Measurements from ENCODE around the gene TMEM217. TPM values are rescaled to one million over a fixed set of nuclear protein-coding genes. Genes with fewer than 3 reads are reported as not detected.

Gene TMEM217
- total and polyA plus RNA-seq, 2 of the 4 experiments (the other 2 are of a cell fraction), result 1.4 to 3.5 TPM

- H2AK5ac ChIP-seq (ENCODE audit: low read depth, low read length), result no peak overlapping the region
- no TSS peak for BruUV-seq (replicated peaks)
- H2AFZ ChIP-seq (replicated peaks; ENCODE audit: low read length, poor library complexity), result no peak overlapping the region
- H4K8ac ChIP-seq (ENCODE audit: low read depth in 2 of 2, low read length in 2 of 2), result no peak overlapping the region
- dilution Hi-C loops (cut with HindIII; ENCODE audit: low sequenced_read_pairs, unreplicated experiment), result no loop called here
- no peak overlapping the region for H4K91ac ChIP-seq (ENCODE audit: insufficient read depth, low read depth, low read length)
- H3K27ac ChIP-seq (ENCODE audit: insufficient read depth, low read length), result no peak overlapping the region
- intact Hi-C loops (cut with micrococcal nuclease), result no loop called here
- no peak overlapping the region for H2BK120ac ChIP-seq (ENCODE audit: low read depth, low read length)
- H3K4ac ChIP-seq (ENCODE audit: low read depth, low read length), result no peak overlapping the region
- peaks cover 2% of the 10 kb centered on the region; the same call in 1 of the 2 replicates for H3K36me3 ChIP-seq (ENCODE audit: control insufficient read depth, insufficient read depth, low read length)
- H3K18ac ChIP-seq (ENCODE audit: low read depth, low read length), result no peak overlapping the region
- ChIA-PET POLR2A (ENCODE audit: unreplicated experiment) (no interaction called here), CTCF (interaction anchor here (1.2 kb wide), 1 partner anchor 15 kb away, joined by 3 read pairs; no protein-coding TSS in a partner anchor)
- ATAC-seq (ENCODE audit: low read depth) (no peak), DNase-seq (no peak)
- H3K14ac ChIP-seq (replicated peaks; ENCODE audit: low read depth, low read length), result no peak overlapping the region
- H2BK5ac ChIP-seq (ENCODE audit: low read depth, low read length, poor library complexity, severe bottlenecking), result no peak overlapping the region
- in situ Hi-C loops (cut with MboI; ENCODE audit: low sequenced_read_pairs), result no loop called here
- H3K9me3 ChIP-seq (ENCODE audit: control insufficient read depth, insufficient read depth, low read length), result no peaks in the 10 kb centered on the region
- no peak overlapping the region for H3K56ac ChIP-seq (ENCODE audit: extremely low read depth, insufficient read depth, low read length)
- no peak overlapping the region for H4K5ac ChIP-seq (ENCODE audit: low read depth, low read length)
- H3K23ac ChIP-seq (ENCODE audit: low read depth, low read length), result no peak overlapping the region
- WGBS, 2 experiments (ENCODE audit: extremely low coverage in 2 of 2, insufficient read length in 1 of 2), result no CpG with 5 or more reads among the region's 2 CpGs
- no peak overlapping the region for H2BK15ac ChIP-seq (ENCODE audit: low read depth, low read length)
- no peak overlapping the region for H3K9ac ChIP-seq (ENCODE audit: low read depth, low read length)
- no peaks in the 10 kb centered on the region for H3K4me1 ChIP-seq (ENCODE audit: control insufficient read depth, insufficient read depth, low read length)
- no peak overlapping the region for H3K4me2 ChIP-seq (ENCODE audit: low read depth, low read length)
- H2BK20ac ChIP-seq (ENCODE audit: low read depth, low read length), result no peak overlapping the region
- H2AK9ac ChIP-seq (replicated peaks; ENCODE audit: low read depth, low read length, poor library complexity), result no peak overlapping the region
- H3K9me1 ChIP-seq (ENCODE audit: insufficient read depth, low read length), result no peaks in the 10 kb centered on the region; the same call in 1 of the 2 replicates
- H3K79me1 ChIP-seq (ENCODE audit: low read depth in 1 of 2, low read length in 2 of 2), result peaks cover 20 to 61% of the 10 kb centered on the region in 2 experiments
- no peaks in the 10 kb centered on the region for H3K27me3 ChIP-seq (ENCODE audit: control insufficient read depth, insufficient read depth, low read length)
- TF ChIP-seq RCOR1 (IDR thresholded peaks at IDR 0.05; ENCODE audit: insufficient replicate concordance, low read length), result no peak
- TF ChIP-seq MAZ (IDR thresholded peaks at IDR 0.05; ENCODE audit: borderline replicate concordance, low read depth, low read length), result no peak
- no peak overlapping the region for H3K4me3 ChIP-seq (ENCODE audit: insufficient read depth, low read depth, low read length)
- peaks cover 8% of the 10 kb centered on the region; the same call in 1 of the 2 replicates for H4K20me1 ChIP-seq (ENCODE audit: insufficient read depth, low read length)
Observed at GRCh38 chr6:37265001-37265400, 7.1 kb upstream of the TMEM217 start.

All from IMR-90 (cell line).